ENCODE data around the gene ARPC5. TPM values are rescaled to one million over a fixed set of nuclear protein-coding genes. Genes with fewer than 3 reads are reported as not detected.

The ARPC5 gene
- total and polyA plus RNA-seq, 8 donors = 130 to 208 (median 147) TPM

- no peak for DNase-seq
- Histone ChIP-seq H3K27me3 (no peaks in the 10 kb centered on the region), H3K4me1 (peaks cover 25 to 55% of the 10 kb centered on the region in 2 donors), H3K9me3 (no peaks in the 10 kb centered on the region), H3K36me3 (peaks cover 0 to 30% of the 10 kb centered on the region in 2 donors), H3K27ac (peak overlapping the region; percentile 96 to 99), H3K4me3 (peak overlapping the region; percentile 69 to 90)
- TF ChIP-seq, protein P1, sequence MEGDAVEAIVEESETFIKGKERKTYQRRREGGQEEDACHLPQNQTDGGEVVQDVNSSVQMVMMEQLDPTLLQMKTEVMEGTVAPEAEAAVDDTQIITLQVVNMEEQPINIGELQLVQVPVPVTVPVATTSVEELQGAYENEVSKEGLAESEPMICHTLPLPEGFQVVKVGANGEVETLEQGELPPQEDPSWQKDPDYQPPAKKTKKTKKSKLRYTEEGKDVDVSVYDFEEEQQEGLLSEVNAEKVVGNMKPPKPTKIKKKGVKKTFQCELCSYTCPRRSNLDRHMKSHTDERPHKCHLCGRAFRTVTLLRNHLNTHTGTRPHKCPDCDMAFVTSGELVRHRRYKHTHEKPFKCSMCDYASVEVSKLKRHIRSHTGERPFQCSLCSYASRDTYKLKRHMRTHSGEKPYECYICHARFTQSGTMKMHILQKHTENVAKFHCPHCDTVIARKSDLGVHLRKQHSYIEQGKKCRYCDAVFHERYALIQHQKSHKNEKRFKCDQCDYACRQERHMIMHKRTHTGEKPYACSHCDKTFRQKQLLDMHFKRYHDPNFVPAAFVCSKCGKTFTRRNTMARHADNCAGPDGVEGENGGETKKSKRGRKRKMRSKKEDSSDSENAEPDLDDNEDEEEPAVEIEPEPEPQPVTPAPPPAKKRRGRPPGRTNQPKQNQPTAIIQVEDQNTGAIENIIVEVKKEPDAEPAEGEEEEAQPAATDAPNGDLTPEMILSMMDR (IDR thresholded peaks at IDR 0.05) = no peak
- intact Hi-C loops (cut with DNase I) = loop anchor here in 1 of 2 donors (10.0 kb wide), 1 partner anchor 160 kb away; the partner anchor contains the start of gene SMG7
- no peak for ATAC-seq
Observed at GRCh38 chr1:183634429-183635065, 1.0 kb downstream of the ARPC5 start.

DNA sequence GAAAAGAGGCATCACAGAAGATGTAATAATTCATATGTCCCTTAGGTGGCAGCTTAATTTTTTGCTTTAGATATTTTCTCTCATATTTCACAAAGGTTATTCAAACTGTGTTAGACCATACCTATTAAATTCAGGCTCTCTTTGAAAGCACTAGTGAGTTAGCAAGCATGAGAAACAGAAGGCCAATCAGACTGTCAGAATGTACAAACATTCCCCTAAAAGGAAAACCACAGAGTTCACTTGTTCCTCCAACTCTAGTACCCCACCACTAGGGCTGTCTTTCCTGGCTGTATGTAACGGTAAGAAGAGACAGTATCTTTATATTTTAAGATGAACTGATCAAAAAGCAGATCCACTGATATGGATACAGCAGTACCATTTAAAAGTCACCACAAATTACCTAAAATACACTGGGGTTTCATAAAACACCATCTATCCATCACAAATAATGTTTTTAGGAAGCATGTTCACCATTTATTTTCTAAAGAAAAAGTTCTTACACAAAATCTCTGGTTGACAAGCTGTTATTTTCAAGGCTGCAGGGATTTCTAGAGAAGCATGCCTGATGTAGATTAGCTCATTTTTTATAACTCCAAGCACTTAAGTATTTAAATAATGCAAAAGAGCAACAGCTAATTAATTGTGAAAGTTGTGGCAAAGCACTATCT, 1.8 kb downstream of the ARPC5 start:
- Histone ChIP-seq H3K4me3 (peak overlapping the region; percentile 69 to 90), H3K27me3 (no peaks in the 10 kb centered on the region), H3K9me3 (no peaks in the 10 kb centered on the region), H3K27ac (peak overlapping the region; percentile 96 to 99), H3K36me3 (peaks cover 0 to 38% of the 10 kb centered on the region in 2 donors), H3K4me1 (peaks cover 25 to 62% of the 10 kb centered on the region in 2 donors)
- ATAC-seq (peak; percentile 20), DNase-seq (peak in 1 of 4 donors; percentile 53)
- intact Hi-C loops (cut with DNase I) = loop anchor here in 1 of 2 donors (10.0 kb wide), 1 partner anchor 159 kb away; the partner anchor contains the start of gene SMG7
- TF ChIP-seq, protein P1 (IDR thresholded peaks at IDR 0.05) = peak; percentile 46 to 58

DNA sequence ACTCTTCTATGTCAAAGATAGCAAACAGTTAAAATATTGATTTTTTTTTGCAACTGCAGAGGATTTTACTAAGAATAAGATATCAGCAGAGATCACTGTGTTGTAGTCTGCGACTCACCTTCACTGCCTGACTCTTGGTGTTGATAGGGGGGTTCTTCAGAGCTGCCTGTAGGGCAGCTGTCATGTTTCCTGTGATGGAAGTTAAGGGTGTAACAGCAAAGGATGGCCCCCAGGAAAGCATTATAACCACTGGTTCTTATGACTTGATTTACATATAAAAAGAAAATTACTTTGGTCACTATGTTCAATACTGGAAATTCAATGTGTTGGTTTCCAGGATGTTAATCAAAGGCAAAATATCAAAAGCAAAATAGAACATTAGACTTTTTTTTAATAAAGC, 2.6 kb downstream of the ARPC5 start:
- intact Hi-C loops (cut with DNase I) = loop anchor here in 1 of 2 donors (10.0 kb wide), 1 partner anchor 158 kb away; the partner anchor contains the start of gene SMG7
- ATAC-seq = no peak
- TF ChIP-seq, protein P1 (IDR thresholded peaks at IDR 0.05) = no peak
- H3K36me3 ChIP-seq = peaks cover 0 to 46% of the 10 kb centered on the region in 2 donors
- H3K4me1 ChIP-seq = peaks cover 25 to 70% of the 10 kb centered on the region in 2 donors
- H3K27ac ChIP-seq = peak overlapping the region; percentile 96 to 99
- DNase-seq = no peak
- no peaks in the 10 kb centered on the region for H3K9me3 ChIP-seq
- no peaks in the 10 kb centered on the region for H3K27me3 ChIP-seq
- H3K4me3 ChIP-seq = peak overlapping the region; percentile 69 to 90

DNA sequence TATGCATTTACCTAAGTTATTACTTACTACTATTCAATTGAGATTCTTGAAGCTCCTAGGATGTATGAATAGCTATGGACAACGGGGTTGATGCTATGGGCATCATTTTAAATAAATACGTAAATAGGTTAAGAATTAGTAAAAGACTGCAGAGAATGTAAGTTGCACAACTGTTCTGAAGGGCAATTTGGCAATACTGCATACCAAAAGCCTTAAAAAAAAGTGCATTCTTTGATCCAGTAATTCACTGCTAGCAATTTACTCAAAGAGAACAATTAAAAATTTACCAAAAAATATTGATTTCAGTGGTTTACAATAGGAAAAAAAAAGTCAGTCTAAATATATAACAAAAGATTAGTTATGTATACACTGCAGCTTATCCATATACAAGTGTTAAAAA, 3.5 kb downstream of the ARPC5 start:
- Histone ChIP-seq H3K4me1 (peaks cover 25 to 75% of the 10 kb centered on the region in 2 donors), H3K36me3 (peaks cover 0 to 54% of the 10 kb centered on the region in 2 donors), H3K27ac (peak overlapping the region in 1 of 2 donors; percentile 96), H3K4me3 (peak overlapping the region in 1 of 2 donors; percentile 90), H3K27me3 (no peaks in the 10 kb centered on the region), H3K9me3 (no peaks in the 10 kb centered on the region)
- no peak for DNase-seq
- intact Hi-C loops (cut with DNase I) = loop anchor here in 1 of 2 donors (10.0 kb wide), 1 partner anchor 157 kb away; the partner anchor contains the start of gene SMG7
- no peak for ATAC-seq
- TF ChIP-seq, protein P1 (IDR thresholded peaks at IDR 0.05) = no peak

GRCh38 chr1:183630748-183631147, 4.8 kb downstream of the ARPC5 start:
- Histone ChIP-seq H3K9me3 (no peaks in the 10 kb centered on the region), H3K27me3 (no peaks in the 10 kb centered on the region), H3K27ac (no peak overlapping the region), H3K36me3 (peaks cover 0 to 67% of the 10 kb centered on the region in 2 donors), H3K4me1 (peaks cover 38 to 79% of the 10 kb centered on the region in 2 donors), H3K4me3 (peak overlapping the region in 1 of 2 donors; percentile 90)
- intact Hi-C loops (cut with DNase I) = loop anchor here in 1 of 2 donors (10.0 kb wide), 1 partner anchor 156 kb away; the partner anchor contains the start of gene SMG7
- ATAC-seq (no peak), DNase-seq (no peak)
- TF ChIP-seq, protein P1 (IDR thresholded peaks at IDR 0.05) = no peak

All from left lung (tissue), 10 donors.